Measurements from ENCODE around the gene HOXC12. TPM values are rescaled to one million over a fixed set of nuclear protein-coding genes. Genes with fewer than 3 reads are reported as not detected.
A peak's percentile ranks its signal among the peaks of the same experiment; 100 is the strongest.

HOXC12 gene
- total RNA-seq, 4 donors from 2014 or later, result not detected

GRCh38 chr12:53972152-53972702 is 17.5 kb downstream of the HOXC12 start:
- no peak for DNase-seq

GRCh38 chr12:53972722-53973235 is 18.1 kb downstream of the HOXC12 start, which contains the start of gene HOXC11:
TSS of gene HOXC11 (plus strand) at chr12:53973126. CDS start at chr12:53973242, 116 bp downstream.
- 18 to 22% methylated on average over 10 to 20 of the region's 21 CpGs for WGBS, 2 donors
- intact Hi-C loops (cut with DNase I), result no loop called here
- DNase-seq, result no peak
- no peaks in the 10 kb centered on the region for H3K9me3 ChIP-seq
- H3K27me3 ChIP-seq, result peaks cover 31 to 100% (median 87%) of the 10 kb centered on the region in 4 donors
- peaks cover 20 to 29% (median 20%) of the 10 kb centered on the region in 3 donors for H3K4me1 ChIP-seq
- peak within 1 kb of the TSS in 1 of 4 donors; percentile 56 for H3K4me3 ChIP-seq
- no peaks in the 10 kb centered on the region for H3K36me3 ChIP-seq
- no peak for TF ChIP-seq POLR2A (IDR thresholded peaks at IDR 0.05)
- TF ChIP-seq CTCF (IDR thresholded peaks at IDR 0.05), result no peak
- no peak within 1 kb of the TSS for H3K27ac ChIP-seq

More at GRCh38 chr12:53972152-53972702, 17.5 kb downstream of the HOXC12 start:
- H3K4me3 ChIP-seq, result no peak overlapping the region
- WGBS, 2 donors, result 32 to 34% methylated on average over 8 of the region's 9 CpGs
- H3K27ac ChIP-seq, result no peak overlapping the region
- H3K36me3 ChIP-seq, result no peaks in the 10 kb centered on the region
- intact Hi-C loops (cut with DNase I), result no loop called here
- H3K4me1 ChIP-seq, result peaks cover 20 to 28% (median 20%) of the 10 kb centered on the region in 3 donors
- no peaks in the 10 kb centered on the region for H3K9me3 ChIP-seq
- peaks cover 29 to 100% (median 86%) of the 10 kb centered on the region in 4 donors for H3K27me3 ChIP-seq
- TF ChIP-seq POLR2A (IDR thresholded peaks at IDR 0.05) (no peak), CTCF (IDR thresholded peaks at IDR 0.05) (no peak)

GRCh38 chr12:53973236-53974042 is 18.7 kb downstream of the HOXC12 start:
- Histone ChIP-seq H3K9me3 (no peaks in the 10 kb centered on the region), H3K4me3 (peak overlapping the region in 1 of 4 donors; percentile 56), H3K4me1 (peaks cover 20 to 34% (median 20%) of the 10 kb centered on the region in 3 donors), H3K36me3 (no peaks in the 10 kb centered on the region), H3K27ac (no peak overlapping the region), H3K27me3 (peaks cover 31 to 100% (median 87%) of the 10 kb centered on the region in 4 donors)
- TF ChIP-seq CTCF (IDR thresholded peaks at IDR 0.05), result no peak
- no peak for TF ChIP-seq POLR2A (IDR thresholded peaks at IDR 0.05)
- 7 to 24% methylated on average over 15 to 25 of the region's 71 CpGs for WGBS, 2 donors
- DNase-seq, result no peak
- intact Hi-C loops (cut with DNase I), result no loop called here

- DNase-seq, result no peak
- no peak for TF ChIP-seq POLR2A (IDR thresholded peaks at IDR 0.05)
- no peak for TF ChIP-seq CTCF (IDR thresholded peaks at IDR 0.05)
- H3K27ac ChIP-seq, result no peak within 1 kb of the TSS
- peaks cover 31 to 100% (median 89%) of the 10 kb centered on the region in 4 donors for H3K27me3 ChIP-seq
- peaks cover 20 to 34% (median 20%) of the 10 kb centered on the region in 3 donors for H3K4me1 ChIP-seq
- H3K4me3 ChIP-seq, result peak within 1 kb of the TSS; percentile 4 to 56 (median 30)
- H3K36me3 ChIP-seq, result no peaks in the 10 kb centered on the region
- intact Hi-C loops (cut with DNase I), result no loop called here
- H3K9me3 ChIP-seq, result no peaks in the 10 kb centered on the region
- WGBS, 2 donors, result 4 to 9% methylated on average over 16 to 30 of the region's 63 CpGs
Observed at GRCh38 chr12:53974084-53975063, 19.7 kb downstream of the HOXC12 start, which contains the start of gene HOTAIR. TSS of gene HOTAIR (minus strand) at chr12:53974954.

All from esophagus squamous epithelium (tissue), 5 donors.